GM04504 (cell line): ENCODE results near the gene KLK10.

Source experiments
- DNase-seq: peaks from one replicate; pipeline ENCODE4 v3.0.0-alpha.2; 2012; ENCODE audit warnings: low read depth

Gene KLK10

DNA sequence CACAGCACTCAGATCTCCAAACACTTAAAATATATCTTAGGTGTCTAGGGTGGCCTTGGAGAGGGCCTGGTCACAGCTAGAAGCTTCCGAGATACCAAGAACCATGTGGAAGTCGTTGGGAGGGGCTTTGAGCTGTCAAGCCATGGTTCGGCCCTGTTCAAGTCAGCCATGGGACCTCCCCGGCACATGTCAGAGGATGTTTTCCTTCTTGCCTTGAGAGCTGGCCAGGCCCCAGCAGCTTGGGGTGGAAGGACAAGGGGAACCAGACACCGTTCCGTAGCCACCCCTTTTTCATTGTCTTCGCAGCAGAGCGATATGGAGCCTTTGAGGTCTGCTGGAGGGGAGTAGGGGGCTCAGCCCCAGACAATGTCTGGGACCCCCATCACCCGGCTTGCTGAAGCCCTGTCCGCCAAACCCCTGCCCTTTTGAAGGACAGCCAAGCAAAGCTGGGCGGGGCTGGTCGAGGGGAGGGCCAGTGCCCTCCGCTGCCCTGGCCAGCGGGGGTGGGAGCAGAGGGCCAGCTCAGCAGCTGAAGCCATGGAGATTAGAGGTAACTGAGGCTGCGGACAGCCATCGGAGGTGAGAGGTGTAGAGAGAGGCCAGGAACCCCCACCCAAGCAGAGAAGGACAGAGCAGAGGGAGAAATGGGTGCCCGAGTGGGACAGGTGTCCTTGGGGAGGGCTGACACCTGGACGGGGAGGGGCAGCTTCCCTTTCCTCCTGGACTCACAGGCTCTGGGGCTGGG is 6.5 kb upstream of the KLK10 start:
- DNase-seq = no peak

DNA sequence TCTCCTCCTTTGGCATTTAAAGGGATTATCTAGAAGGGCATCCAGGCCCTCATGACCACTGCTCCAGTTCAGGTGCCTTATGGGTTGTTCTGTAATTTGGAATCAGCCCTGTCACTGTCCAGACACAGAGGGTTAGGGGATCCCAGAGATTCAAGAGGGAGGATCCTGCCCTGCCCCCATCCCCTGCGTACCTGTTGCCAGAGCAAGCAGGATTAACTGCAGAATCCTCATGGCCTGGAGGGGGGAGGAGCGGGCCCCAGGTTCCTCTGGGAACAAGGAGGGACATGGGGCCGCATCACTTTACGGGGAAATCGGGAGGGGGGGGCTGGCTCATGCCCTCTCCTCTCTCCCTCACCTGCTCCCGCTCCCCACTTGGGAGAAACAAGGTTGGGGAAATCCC is 5.9 kb upstream of the KLK10 start:
- DNase-seq = no peak

DNA sequence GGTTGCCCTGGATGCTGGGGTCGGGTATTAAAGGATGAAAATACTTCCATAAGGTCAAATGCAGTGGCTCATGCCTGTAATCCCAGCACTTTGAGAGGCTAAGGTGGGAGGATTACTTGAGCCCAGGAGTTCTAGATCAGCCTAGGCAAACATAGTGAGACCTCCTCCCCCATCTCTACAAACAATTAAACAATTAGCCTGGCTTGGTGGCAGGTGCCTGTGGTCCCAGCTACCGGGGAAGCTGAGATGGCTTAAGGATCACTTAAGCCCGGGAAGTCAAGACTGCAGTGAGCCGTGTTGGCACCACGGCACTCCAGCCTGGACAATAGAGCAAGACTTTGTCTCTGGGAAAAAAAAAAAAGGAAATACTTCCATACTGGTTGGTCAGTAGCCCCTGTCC is 5.4 kb upstream of the KLK10 start:
- DNase-seq = no peak

- DNase-seq = no peak
Observed at GRCh38 chr19:51023946-51024345, 4.4 kb upstream of the KLK10 start.

GRCh38 chr19:51022526-51022925 is 3.0 kb upstream of the KLK10 start:
- DNase-seq = no peak

DNA sequence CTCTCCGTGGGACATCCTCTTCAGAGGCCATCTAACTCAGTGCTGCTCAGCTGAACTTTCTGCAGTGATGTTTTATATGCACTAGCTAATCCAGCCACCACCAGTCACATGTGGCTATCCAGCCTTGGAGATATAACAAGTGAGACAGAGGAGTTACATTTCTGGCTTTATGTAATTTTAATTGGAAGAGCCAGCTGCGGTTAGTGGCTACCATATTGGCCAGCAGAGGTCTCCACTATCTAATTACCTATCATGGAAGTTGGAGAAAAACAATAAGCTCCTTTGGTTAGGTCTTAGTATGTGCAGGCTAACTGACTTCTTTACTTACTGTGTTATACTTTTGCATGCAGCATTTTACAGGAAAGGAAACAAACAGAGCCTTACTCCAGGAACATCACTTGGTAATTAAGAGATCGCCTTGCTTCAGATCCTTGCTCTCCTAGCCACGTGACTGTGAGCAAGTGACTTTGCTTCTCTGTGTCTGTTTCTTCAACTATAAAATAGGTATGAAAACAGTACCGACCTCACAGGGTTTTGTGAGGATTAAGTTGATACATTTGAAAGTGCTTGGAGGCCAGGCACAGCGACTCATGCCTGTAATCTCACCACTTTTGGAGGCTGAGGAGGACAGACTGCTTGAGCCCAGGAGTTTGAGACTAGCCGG is 1.6 kb upstream of the KLK10 start:
- DNase-seq = peak; percentile 11

GRCh38 chr19:51018745-51019543 is 565 bp downstream of the KLK10 start:
- DNase-seq = no peak

DNA sequence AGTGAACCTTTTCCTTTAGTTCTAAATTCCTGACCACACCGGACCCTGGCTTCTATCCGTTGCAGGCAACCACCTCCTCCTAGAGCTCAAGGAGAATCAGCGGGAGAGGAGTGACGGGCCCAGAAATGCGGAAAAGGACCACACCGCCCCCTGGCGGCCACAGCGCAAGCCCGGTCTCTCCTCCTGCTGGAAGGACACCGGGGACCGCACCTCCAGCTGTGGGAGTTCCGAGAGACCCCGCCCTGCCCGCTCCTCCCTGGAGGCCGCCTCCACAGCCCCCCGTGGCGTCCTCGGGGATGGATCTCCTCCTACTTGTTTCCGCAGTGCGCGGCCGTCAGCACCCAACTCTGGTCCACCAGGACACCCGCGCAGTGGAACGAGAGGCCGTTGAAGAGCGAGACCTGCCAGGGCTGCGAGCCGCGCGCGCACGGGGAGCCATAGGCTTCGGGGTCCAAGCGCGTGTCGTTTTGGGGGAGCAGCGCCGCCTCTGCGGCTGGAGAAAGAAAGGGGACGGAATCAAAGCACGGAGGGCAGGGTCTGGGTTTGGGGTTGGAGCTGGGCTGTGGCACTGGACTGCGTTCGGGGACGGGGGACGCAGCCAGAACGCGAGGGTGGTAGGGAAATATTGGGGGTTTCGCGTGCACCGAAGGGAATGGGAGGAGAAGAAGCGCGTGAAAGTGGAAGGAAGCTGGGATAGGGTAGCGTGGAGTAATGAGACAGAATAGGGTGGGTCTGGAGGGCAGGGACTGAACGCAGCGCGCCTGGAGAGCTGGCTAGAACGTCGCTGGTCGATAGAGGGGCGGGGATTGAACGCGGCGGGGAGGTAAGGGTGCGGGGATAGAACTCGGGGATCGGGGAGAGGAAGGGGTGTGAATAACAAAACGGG is 2.5 kb downstream of the KLK10 start:
- no peak for DNase-seq

GRCh38 chr19:51015691-51016267 is 3.7 kb downstream of the KLK10 start:
- DNase-seq = no peak

DNA sequence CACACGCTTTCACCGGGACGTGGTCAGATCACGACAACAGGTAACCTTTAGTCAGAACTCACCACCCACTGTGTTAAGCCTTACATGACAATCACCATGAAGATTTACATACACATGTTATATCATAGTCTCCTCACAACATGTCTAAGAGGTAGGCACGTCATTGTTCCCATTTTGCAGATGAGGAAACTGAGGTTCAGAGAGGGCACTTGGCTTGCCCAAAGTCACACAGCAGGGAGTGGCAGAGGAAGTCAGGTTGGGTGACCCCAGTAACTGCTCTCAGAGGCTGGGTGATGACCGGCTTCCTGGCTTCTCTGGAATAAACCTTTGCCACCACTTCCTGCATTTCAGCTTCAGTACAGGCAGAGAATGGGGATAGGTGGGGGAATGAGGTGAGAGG is 5.3 kb downstream of the KLK10 start:
- DNase-seq = no peak

DNA sequence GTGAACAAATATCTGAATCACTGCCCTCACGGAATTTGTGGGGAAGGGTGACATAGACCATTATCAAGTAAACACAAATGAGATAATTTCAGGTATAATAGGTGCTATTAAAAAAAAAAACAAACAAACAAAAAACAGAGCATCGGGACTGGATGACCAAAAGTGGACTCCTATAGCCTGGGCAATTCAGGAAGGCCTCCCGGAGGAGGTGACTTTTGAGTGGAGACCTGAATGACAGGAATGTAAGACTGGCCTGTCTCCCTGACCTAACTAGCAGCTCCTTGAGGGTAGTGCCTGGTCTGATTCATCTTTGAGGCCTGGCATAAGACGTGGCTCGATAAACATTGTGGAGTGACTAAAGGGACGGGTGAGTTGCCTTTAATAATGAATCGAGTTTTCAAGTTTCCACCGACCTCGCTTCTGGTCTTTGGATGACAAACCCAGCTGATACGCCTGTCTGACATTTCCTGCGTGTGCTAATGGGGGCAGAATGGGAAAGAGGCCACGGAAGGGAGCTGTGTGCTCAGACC is 6.8 kb downstream of the KLK10 start:
- no peak for DNase-seq

DNA sequence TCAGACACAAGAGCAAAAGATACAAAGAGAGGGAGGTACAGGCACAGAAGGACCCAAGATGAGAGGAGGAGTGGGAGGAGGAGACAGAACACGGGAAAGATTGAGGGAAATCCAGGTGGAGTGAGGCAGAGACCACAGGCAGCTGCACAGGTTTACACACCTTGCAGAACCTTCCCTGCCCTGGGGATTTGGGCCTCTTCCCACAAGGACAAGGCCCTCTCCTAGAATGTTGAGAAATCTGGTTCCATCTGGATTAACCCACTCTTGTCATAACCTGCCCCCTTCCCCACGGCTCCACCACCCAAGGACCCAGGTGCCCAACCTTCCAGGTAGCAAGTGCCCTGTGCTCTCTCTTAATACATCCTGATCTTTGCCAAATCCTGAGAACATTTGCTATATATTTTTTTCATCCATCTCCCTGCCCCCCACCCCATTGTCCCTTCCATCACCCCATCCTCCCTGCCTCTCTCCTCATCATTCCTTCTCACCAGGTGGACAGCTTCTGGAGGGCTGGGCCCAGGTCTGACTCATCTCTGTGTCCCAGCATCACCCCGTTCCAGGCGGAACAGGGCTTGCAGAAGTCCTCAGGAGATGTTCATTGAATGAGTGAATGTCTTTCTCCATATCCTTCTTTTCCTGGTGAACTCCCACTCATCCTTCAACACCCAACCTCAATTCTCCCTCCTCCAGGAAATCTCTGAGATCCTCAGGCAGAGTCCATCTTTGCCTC is 9.3 kb downstream of the KLK10 start:
- no peak for DNase-seq

DNA sequence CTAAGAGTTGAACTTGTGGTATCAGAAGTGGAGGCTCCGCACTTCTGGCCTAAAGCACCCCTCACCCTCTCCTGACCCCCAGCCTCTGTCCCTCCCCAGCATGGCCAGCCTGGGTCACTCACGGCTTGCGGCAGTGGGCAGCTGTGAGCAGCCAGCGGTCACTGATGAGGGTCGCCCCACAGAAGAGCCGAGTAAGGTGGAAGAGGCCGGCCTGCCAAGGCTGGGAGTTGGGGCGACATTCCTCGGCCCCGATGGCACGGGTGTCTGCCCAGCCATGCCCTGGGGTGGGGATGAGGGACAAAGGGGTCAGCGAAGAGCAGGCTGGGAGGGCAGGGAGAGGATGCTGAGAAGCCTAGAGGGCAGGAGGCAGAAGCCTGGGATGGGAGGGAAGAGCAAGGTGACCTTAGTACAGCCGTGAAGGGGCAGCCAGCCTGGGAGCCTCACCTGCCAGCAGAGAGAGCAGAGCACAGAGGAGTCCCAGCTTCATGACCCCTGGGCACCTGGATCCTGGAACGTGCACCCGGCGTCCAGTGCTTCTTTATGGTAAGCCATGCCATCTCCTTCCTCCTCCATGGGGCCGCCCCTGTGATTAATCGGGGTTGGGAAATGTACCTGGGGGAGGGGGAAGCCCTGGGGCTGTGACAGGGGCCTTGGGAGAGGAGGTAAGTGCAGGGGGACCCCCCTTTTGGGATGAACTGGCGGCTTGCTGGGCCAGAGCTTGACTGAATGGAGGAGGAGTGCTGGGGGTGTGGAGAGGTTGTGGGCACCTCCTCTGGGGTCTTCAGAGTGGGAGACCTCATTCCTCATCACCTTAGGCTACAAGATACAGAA is 10.2 kb downstream of the KLK10 start:
- DNase-seq = no peak

GRCh38 chr19:51007488-51007887 is 12.0 kb downstream of the KLK10 start:
- no peak for DNase-seq

- DNase-seq = no peak
Observed at GRCh38 chr19:51006406-51006805, 13.1 kb downstream of the KLK10 start.

DNA sequence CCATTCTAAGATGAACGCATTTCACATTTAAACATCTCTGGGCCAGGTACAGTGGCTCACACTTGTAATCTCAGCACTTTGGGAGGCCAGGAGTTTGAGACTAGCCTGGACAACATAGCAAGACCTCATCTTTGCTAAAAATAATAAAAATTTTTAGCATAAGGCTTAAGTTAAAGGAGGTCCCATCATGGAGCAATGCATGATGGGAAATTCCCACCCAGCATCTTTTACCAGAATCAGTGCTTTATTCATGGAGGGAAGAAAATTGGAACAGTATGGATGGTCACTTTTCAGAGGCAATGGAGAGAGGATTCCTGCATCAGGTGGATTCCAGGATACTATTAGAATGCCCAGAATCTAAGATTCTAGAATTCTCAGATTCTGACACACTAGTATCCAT is 14.3 kb downstream of the KLK10 start:
- DNase-seq = no peak

GRCh38 chr19:51003316-51003715 is 16.2 kb downstream of the KLK10 start:
- DNase-seq = no peak

- DNase-seq = no peak
Observed at GRCh38 chr19:51002542-51003311, 16.8 kb downstream of the KLK10 start.

- no peak for DNase-seq
Observed at GRCh38 chr19:51002089-51002532, 17.4 kb downstream of the KLK10 start.
